GF-D8 (cell line): ENCODE data around the gene NT5E.

Experiments
- DNase-seq: peaks from one replicate; lab custom pipeline; 2025; lab: John Stamatoyannopoulos, UW

Gene NT5E

GRCh38 chr6:85421972-85422371 lies 27.9 kb upstream of the NT5E start:
- no peak for DNase-seq

- DNase-seq = no peak
These were observed 26.9 kb upstream of the NT5E start for GRCh38 chr6:85422996-85423395.

GRCh38 chr6:85424981-85425380 lies 24.9 kb upstream of the NT5E start:
- DNase-seq = no peak

- no peak for DNase-seq
These were observed 23.9 kb upstream of the NT5E start for GRCh38 chr6:85425997-85426396.

GRCh38 chr6:85428486-85428885 lies 21.4 kb upstream of the NT5E start:
- DNase-seq = no peak

GRCh38 chr6:85429346-85429745 lies 20.5 kb upstream of the NT5E start:
- no peak for DNase-seq

GRCh38 chr6:85431271-85431670 lies 18.6 kb upstream of the NT5E start:
- DNase-seq = no peak

GRCh38 chr6:85432554-85432953 lies 17.3 kb upstream of the NT5E start:
- no peak for DNase-seq

GRCh38 chr6:85435851-85436250 lies 14.0 kb upstream of the NT5E start:
- no peak for DNase-seq

GRCh38 chr6:85436411-85436810 lies 13.5 kb upstream of the NT5E start:
- no peak for DNase-seq

GRCh38 chr6:85436939-85437495 lies 12.9 kb upstream of the NT5E start:
- DNase-seq = no peak

GRCh38 chr6:85443349-85444117 lies 6.3 kb upstream of the NT5E start:
- no peak for DNase-seq

GRCh38 chr6:85449388-85449817 lies 480 bp upstream of the NT5E start:
- DNase-seq = no peak

- no peak for DNase-seq
These were observed 1.9 kb downstream of the NT5E start for GRCh38 chr6:85451565-85452306.

GRCh38 chr6:85452441-85452881 lies 2.6 kb downstream of the NT5E start:
- no peak for DNase-seq

GRCh38 chr6:85453052-85453451 lies 3.2 kb downstream of the NT5E start:
- DNase-seq = no peak

- DNase-seq = no peak
These were observed 3.6 kb downstream of the NT5E start for GRCh38 chr6:85453490-85453889.

GRCh38 chr6:85455471-85456026 lies 5.7 kb downstream of the NT5E start:
- DNase-seq = no peak

GRCh38 chr6:85456782-85457181 lies 6.9 kb downstream of the NT5E start:
- DNase-seq = no peak

- no peak for DNase-seq
These were observed 8.3 kb downstream of the NT5E start for GRCh38 chr6:85458184-85458583.

- DNase-seq = no peak
These were observed 8.9 kb downstream of the NT5E start for GRCh38 chr6:85458782-85459181.

- DNase-seq = no peak
These were observed 9.5 kb downstream of the NT5E start for GRCh38 chr6:85459224-85459901.
